Stromal cell of bone marrow (primary cell): ENCODE data around the gene ROCK2.
A peak's percentile ranks its signal among the peaks of the same experiment; 100 is the strongest.

ENCODE experiments used
- DNase-seq: peaks from one replicate; pipeline ENCODE4 v3.0.0-alpha.2; 2012; ENCODE audit warnings: low read depth

Gene ROCK2

GRCh38 chr2:11309706-11310105, 34.7 kb downstream of the ROCK2 start:
- DNase-seq: no peak

- DNase-seq: no peak
Measured at GRCh38 chr2:11307764-11308415, 36.5 kb downstream of the ROCK2 start.

GRCh38 chr2:11305958-11306357, 38.5 kb downstream of the ROCK2 start:
- DNase-seq: peak; percentile 91

- no peak for DNase-seq
Measured at GRCh38 chr2:11305338-11305737, 39.1 kb downstream of the ROCK2 start.

- DNase-seq: no peak
Measured at GRCh38 chr2:11304476-11304875, 40.0 kb downstream of the ROCK2 start.

- no peak for DNase-seq
Measured at GRCh38 chr2:11303290-11304013, 41.0 kb downstream of the ROCK2 start.

GRCh38 chr2:11299439-11299838, 45.0 kb downstream of the ROCK2 start:
- no peak for DNase-seq

GRCh38 chr2:11298592-11298991, 45.8 kb downstream of the ROCK2 start:
- no peak for DNase-seq

GRCh38 chr2:11296401-11296800, 48.0 kb downstream of the ROCK2 start:
- DNase-seq: no peak

GRCh38 chr2:11292464-11293255, 51.8 kb downstream of the ROCK2 start:
- DNase-seq: peak; percentile 17

- DNase-seq: no peak
Measured at GRCh38 chr2:11290713-11291112, 53.7 kb downstream of the ROCK2 start.

- no peak for DNase-seq
Measured at GRCh38 chr2:11290211-11290610, 54.2 kb downstream of the ROCK2 start.

- no peak for DNase-seq
Measured at GRCh38 chr2:11288431-11288830, 56.0 kb downstream of the ROCK2 start.

- DNase-seq: peak; percentile 41
Measured at GRCh38 chr2:11286749-11287148, 57.7 kb downstream of the ROCK2 start.

GRCh38 chr2:11286323-11286722, 58.1 kb downstream of the ROCK2 start:
- DNase-seq: no peak

- DNase-seq: no peak
Measured at GRCh38 chr2:11285499-11285898, 58.9 kb downstream of the ROCK2 start.

GRCh38 chr2:11281186-11281585, 63.2 kb downstream of the ROCK2 start:
- no peak for DNase-seq

GRCh38 chr2:11280713-11281112, 63.7 kb downstream of the ROCK2 start:
- no peak for DNase-seq

- no peak for DNase-seq
Measured at GRCh38 chr2:11279398-11279797, 65.0 kb downstream of the ROCK2 start.

GRCh38 chr2:11278219-11278618, 66.2 kb downstream of the ROCK2 start:
- DNase-seq: no peak

- no peak for DNase-seq
Measured at GRCh38 chr2:11275910-11276309, 68.5 kb downstream of the ROCK2 start.

GRCh38 chr2:11270891-11271290, 73.5 kb downstream of the ROCK2 start:
- no peak for DNase-seq

GRCh38 chr2:11267931-11268330, 76.5 kb downstream of the ROCK2 start:
- no peak for DNase-seq
